Measurements from ENCODE around the gene KAT2A. TPM values are rescaled to one million over a fixed set of nuclear protein-coding genes. Genes with fewer than 3 reads are reported as not detected.

Gene KAT2A
- total RNA-seq (2022; extraction: Qiagen RNA extraction; ENCODE audit: low read depth), result 34.9 to 53.3 TPM (median 48.7 TPM) in 5 replicates

DNA sequence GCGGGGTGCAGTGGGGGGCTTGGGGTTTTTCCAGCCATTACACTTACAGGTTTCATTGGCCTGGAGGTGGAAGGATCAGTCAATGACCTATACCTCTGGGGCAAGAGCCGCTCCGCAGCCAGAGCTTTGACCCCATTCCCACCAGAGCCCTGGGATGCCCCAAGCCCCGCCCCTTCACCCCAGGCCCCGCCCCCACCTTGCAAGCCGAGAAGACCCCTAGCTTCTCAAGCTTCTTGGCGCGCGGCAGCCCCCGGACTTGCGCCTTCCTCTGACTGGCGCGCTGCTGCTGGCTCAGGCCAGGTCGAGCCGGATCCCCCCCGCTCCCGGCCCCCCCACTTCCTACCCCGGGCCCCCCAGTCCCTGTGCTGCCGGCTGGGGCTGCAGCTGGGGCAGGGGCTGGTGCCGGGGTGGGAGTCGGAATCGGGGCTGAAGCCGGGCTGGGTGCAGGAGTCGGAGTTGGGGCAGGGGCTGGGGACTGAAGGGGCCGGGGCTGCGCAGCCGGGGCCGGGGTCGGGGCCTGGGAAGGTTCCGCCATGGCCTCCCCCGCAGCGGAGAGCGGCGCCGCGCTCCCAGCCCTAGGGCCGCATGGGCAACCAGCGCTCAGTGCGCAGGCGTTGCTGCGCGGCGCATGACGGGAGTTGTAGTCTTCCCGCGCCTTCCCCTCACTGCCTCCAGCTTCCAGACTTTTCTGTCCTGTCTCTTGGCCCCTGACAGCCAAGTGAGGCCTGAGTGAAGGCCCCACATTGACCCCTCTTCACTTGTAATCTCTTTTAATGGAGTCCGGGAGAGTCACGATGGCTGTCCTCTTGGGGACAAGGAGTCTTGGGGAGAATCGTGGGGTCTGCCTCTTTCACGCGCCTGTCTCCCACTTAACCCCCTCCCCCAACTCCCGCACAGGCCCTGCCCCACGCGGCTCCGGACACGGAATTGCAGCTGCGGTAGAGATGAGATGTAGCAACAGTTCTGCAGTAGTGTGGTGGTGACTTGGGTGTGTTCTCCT is at the start of gene KAT2A:
TSS of gene KAT2A (minus strand) at position 598 of the 1,000 bp plus-strand sequence. CDS start at position 535, 63 bp downstream.

DNA sequence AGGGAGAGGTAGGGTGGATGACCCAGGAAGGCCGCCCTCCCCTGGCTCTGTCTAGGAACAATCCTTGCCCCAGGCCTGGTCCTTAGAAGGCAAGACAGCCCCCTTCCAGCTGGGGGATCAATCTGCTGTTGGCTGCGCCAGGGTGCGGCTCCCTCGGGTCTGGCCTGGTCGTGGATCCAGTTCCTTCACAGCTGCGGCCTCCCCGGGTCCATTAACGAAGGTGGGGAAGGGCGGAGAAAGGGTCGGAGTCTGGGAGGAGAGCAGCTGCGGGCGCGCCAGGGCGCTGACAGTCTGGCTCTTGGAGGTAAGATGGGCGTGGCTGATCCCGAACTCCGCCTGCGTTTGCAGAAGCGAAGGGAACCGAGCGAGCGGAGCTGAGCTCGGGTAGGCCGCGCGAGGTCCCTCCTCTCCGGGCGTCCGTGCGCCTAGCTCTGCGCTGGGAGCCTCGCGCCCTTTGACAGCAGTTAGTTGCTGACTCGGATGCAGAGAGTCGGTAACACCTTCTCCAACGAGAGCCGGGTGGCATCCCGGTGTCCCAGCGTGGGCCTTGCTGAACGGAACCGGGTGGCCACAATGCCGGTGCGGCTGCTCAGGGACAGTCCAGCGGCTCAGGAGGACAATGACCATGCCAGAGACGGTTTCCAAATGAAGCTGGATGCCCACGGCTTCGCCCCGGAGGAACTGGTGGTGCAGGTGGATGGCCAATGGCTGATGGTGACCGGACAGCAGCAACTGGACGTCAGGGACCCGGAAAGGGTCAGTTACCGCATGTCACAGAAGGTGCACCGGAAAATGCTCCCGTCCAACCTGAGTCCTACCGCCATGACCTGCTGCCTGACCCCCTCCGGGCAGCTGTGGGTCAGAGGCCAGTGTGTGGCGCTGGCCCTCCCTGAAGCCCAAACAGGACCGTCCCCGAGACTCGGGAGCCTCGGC is 1.5 kb upstream of the KAT2A start, which contains the start of gene HSPB9:
TSS of gene HSPB9 (plus strand) at position 434 of the 933 bp plus-strand sequence. CDS start at position 481, 47 bp downstream.

DNA sequence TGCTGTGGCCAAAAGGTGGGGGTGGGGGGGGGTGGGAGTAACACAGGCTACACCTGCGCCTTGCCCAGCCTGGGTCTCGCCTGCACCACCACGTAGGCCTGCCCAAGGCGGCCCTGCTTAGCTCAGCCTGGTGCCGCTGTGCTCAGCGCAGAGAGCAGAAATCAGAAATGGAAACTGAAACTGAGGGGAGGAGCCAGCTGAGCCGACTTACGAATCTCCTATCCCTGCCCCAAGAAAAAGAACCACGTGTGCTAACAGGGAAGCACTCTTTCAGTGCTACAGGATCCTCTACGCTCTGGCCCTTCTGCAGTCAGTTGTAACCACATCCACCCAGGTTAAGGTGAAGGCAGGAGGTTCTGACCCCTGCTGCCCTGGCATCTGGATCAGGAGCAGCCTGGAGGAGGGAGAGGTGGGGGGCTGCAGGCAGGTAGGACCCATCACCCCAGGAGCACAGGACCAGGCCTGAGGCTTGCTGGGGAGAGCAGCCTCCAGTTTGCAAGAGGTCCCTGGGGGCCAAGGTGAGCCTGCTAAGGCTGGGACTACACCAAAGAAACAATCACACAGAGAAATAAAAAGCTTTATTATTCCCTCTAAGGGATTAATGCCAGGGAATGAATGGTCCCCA is 8.5 kb downstream of the KAT2A start, which contains the start of gene DHX58:
TSS of gene DHX58 (minus strand) at position 163 of the 625 bp plus-strand sequence. CDS start 822 bp downstream, outside the sequence.

DNA sequence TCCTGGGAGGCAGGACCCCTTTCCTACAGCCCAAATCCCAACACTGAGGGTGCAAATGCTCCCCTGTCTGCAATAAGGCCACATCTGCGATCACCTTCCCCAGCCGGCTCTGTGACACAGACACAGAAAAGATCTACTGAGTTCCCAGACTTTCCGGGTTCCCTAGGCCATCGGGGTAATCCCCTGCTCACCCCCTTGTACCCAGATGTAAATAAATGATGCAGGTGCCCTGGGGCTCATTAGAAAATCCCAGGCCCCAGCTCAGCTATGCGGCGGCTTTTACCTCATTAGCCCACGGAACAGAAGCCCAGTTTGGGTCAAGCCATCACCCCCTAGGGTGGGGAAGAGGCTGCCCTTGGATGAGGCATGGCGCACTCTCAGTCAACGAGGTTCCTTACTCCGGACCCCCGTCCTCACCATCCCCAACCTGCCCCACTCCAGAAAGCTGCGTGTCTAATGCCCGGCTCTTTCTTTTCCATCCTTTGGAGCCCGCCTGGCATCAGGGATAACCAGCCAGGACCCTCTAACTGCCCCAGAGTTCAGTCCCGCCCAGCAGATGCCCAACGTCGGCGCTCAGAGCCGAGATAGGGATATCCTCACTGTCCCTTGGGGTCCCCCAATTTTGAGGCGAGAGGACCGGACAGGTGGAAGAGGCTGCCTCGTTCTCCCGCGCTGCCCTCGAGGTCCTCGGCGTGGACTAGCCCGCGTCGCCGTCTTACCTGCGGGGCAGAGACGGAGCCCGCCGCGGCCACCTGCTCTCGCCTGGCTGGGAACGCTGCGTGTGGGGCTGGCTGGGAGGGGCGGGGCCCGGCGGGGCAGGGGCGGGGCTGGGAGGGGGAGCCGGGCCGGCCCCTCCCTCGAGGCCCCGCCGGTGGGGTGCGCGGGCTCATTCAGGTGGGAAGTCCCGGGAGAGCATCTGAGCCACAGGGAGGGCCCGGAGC is 23.2 kb downstream of the KAT2A start, which contains the start of gene ZNF385C:
TSS of gene ZNF385C (minus strand) at position 783 of the 941 bp plus-strand sequence. CDS start 35,417 bp downstream, outside the sequence.

Other genes with a start within 250 kb of the KAT2A start
- 244 to 299 TPM (median 293 TPM) in 5 replicates for gene ACLY, start 202.4 kb downstream of the KAT2A start, total RNA-seq (2022; extraction: Qiagen RNA extraction; ENCODE audit: low read depth)
- gene ODAD4, start 190.8 kb downstream of the KAT2A start, total RNA-seq (2022; extraction: Qiagen RNA extraction; ENCODE audit: low read depth), result 1.2 to 1.7 TPM (median 1.6 TPM) in 5 replicates
- gene CNP, start 154.6 kb downstream of the KAT2A start, total RNA-seq (2022; extraction: Qiagen RNA extraction; ENCODE audit: low read depth), result 54.4 to 72.8 TPM (median 69.7 TPM) in 5 replicates
- gene DNAJC7, start 103.9 kb downstream of the KAT2A start, total RNA-seq (2022; extraction: Qiagen RNA extraction; ENCODE audit: low read depth), result 119 to 139 TPM (median 130 TPM) in 5 replicates
- gene NKIRAS2, start 101.3 kb downstream of the KAT2A start, total RNA-seq (2022; extraction: Qiagen RNA extraction; ENCODE audit: low read depth), result 43.8 to 50.6 TPM (median 46.6 TPM) in 5 replicates
- gene C17orf113, start 70.8 kb downstream of the KAT2A start, total RNA-seq (2022; extraction: Qiagen RNA extraction; ENCODE audit: low read depth), result 0.59 to 0.90 TPM (median 0.74 TPM) in 5 replicates
- 0.19 to 0.51 TPM (median 0.27 TPM) in 5 replicates for gene ZNF385C, start 22.9 kb downstream of the KAT2A start, total RNA-seq (2022; extraction: Qiagen RNA extraction; ENCODE audit: low read depth)
- 0.31 to 0.62 TPM (median 0.50 TPM) in 5 replicates for gene DHX58, start 8.7 kb downstream of the KAT2A start, total RNA-seq (2022; extraction: Qiagen RNA extraction; ENCODE audit: low read depth)
- gene HSPB9, start 1.4 kb upstream of the KAT2A start, total RNA-seq (2022; extraction: Qiagen RNA extraction; ENCODE audit: low read depth), result not detected in 5 replicates
- 222 to 281 TPM (median 259 TPM) in 5 replicates for gene RAB5C, start 33.6 kb upstream of the KAT2A start, total RNA-seq (2022; extraction: Qiagen RNA extraction; ENCODE audit: low read depth)
- 0.24 to 0.65 TPM (median 0.42 TPM) in 5 replicates for gene KCNH4, start 59.8 kb upstream of the KAT2A start, total RNA-seq (2022; extraction: Qiagen RNA extraction; ENCODE audit: low read depth)
- 0.34 TPM in 1 of 5 replicates, not detected in the others for gene HCRT, start 64.1 kb upstream of the KAT2A start, total RNA-seq (2022; extraction: Qiagen RNA extraction; ENCODE audit: low read depth)
- 15.2 to 22.6 TPM (median 19.1 TPM) in 5 replicates for gene GHDC, start 73.1 kb upstream of the KAT2A start, total RNA-seq (2022; extraction: Qiagen RNA extraction; ENCODE audit: low read depth)
- gene STAT5B, start 155.0 kb upstream of the KAT2A start, total RNA-seq (2022; extraction: Qiagen RNA extraction; ENCODE audit: low read depth), result 21.0 to 28.8 TPM (median 26.4 TPM) in 5 replicates
- gene STAT5A, start 167.1 kb upstream of the KAT2A start, total RNA-seq (2022; extraction: Qiagen RNA extraction; ENCODE audit: low read depth), result 4.7 to 7.6 TPM (median 5.6 TPM) in 5 replicates